CD4-positive, alpha-beta T cell treated with Interleukin-4 for 4 hours (primary cell): ENCODE measurements around the gene PAQR5.
A peak's percentile ranks its signal among the peaks of the same experiment; 100 is the strongest.

ENCODE experiments used
- DNase-seq: peaks from one replicate; pipeline ENCODE4 v3.0.0-alpha.2; 2020

Gene PAQR5

DNA sequence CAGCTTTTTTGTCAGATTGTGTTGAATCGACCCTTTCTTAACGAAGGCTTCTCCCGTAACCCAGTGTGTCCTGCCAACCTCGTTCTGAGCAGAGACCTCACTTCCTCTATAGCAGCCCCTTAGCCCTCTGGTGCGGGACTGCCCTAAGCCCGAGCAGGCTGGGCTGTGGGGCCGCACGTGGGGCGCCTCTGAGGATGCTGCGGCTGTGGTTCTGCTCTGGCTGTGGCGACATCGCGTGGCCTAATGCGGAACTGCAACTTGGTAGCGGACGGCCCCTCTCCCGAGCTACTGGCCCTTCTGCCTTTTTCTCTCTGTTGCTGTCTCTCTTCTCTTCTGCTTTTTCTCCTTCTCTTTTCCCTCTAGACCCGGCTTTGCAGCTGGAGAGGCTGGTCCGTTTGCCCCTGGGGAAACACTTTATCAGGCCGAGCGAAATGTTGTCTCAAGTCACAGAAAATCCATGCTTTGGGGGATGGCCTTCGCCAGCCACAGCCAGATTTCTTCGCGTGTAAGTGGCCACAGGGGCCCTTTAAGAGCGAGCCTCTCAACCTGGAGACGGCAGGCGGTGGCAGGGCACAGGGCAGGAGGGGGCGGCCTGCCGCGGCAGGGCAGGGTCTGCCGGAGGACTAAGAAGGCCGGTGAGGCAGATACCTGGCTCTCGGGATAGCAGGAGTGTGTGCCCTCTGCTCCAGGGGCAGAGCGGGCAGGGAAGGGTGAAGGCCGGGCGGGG lies 96.0 kb downstream of the PAQR5 start:
- DNase-seq: peak; percentile 69

DNA sequence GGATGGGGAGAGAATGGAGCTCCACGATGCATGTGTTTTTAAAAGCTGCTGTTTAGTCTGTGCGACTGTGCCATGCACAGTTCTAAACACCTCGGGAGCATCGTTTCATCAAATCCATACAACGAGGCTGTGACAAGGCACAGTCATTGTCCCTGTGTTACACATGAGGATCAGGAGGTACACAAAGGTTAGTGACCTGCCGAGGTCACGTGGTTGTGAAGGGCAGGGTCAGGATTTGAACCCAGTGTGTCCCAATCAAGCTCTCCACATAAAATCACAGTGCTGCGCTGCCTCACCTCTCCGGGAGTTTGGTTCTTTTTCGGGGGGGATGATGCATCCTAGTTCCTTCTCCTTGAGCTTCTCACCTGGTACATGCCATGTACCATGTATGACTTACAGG lies 96.7 kb downstream of the PAQR5 start:
- no peak for DNase-seq

GRCh38 chr15:69395991-69396390 lies 97.3 kb downstream of the PAQR5 start:
- DNase-seq: no peak

GRCh38 chr15:69398491-69398891 lies 99.8 kb downstream of the PAQR5 start:
- DNase-seq: no peak

DNA sequence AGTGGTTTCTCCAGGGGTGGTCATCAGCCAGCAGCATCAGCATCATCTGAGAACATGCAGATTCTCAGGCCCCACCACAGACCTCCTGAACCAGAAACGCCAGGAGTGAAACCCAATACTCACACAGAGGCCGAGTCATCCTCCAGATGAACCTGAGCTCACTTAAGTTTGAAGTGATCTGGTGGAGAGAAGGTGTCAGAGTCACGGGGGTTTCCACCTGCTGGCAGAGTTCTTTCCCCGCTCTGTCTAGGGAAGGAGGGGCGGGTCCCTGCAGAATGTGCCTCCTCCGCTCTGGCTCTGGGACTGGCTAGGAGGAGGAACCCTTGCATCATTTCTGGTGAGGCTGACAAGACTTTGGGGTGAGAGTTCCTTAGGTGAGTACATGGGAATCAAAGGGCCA lies 102.1 kb downstream of the PAQR5 start:
- DNase-seq: no peak

GRCh38 chr15:69402816-69403215 lies 104.1 kb downstream of the PAQR5 start:
- no peak for DNase-seq

- DNase-seq: no peak
Measured at GRCh38 chr15:69403594-69403993, 104.9 kb downstream of the PAQR5 start.

DNA sequence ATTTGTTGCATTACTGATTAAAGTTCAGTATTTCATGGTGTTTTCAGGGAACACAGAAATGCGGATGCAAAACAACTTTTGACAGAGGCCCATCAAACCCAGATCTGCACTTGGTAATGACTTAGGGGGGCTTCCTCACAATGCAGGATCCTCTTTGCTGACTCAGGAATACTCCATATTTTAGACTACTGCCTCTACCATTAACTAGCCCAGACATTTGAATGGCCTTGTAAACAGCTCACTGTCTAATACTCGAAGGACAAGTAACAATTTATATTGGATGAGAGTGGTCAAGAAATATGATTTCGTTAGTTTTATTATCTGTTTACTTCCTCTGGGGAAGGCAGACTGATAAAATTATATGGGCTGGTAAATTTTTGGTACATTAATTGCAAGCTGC lies 106.4 kb downstream of the PAQR5 start:
- no peak for DNase-seq

- no peak for DNase-seq
Measured at GRCh38 chr15:69407719-69408400, 109.1 kb downstream of the PAQR5 start.

- DNase-seq: no peak
Measured at GRCh38 chr15:69408841-69409240, 110.1 kb downstream of the PAQR5 start.

- no peak for DNase-seq
Measured at GRCh38 chr15:69410248-69410874, 111.6 kb downstream of the PAQR5 start.

- DNase-seq: no peak
Measured at GRCh38 chr15:69412274-69412673, 113.6 kb downstream of the PAQR5 start.

GRCh38 chr15:69412701-69413100 lies 114.0 kb downstream of the PAQR5 start:
- no peak for DNase-seq

GRCh38 chr15:69413822-69414700 lies 115.3 kb downstream of the PAQR5 start, which contains the start of gene KIF23:
Gene KIF23 (plus strand): TSS chr15:69414349. CDS start chr15:69414466, 117 bp downstream.
- peak; percentile 92 for DNase-seq

DNA sequence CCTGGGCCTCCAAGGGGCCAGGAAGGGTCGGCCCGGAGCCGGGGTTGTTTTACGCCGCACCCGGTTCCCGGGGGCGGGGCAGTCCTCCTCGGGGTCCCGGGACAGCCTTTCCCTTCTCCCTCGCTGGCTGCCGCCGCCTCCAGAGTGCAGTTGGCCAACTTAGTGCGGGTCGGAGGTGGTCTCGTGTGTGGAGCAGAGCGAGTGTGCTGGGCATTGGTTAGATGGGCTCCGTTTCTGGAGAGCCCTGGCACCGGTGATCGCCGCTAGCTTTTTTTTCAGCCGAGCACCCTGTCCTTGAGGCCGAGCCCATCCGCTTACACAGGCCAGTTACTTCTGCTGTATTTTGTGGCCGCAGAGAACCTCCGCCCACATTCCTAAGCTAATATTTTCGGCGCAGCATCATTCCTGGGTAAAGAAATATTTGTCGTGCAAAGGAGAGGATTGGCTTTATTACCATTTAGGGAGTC lies 116.0 kb downstream of the PAQR5 start:
- no peak for DNase-seq

DNA sequence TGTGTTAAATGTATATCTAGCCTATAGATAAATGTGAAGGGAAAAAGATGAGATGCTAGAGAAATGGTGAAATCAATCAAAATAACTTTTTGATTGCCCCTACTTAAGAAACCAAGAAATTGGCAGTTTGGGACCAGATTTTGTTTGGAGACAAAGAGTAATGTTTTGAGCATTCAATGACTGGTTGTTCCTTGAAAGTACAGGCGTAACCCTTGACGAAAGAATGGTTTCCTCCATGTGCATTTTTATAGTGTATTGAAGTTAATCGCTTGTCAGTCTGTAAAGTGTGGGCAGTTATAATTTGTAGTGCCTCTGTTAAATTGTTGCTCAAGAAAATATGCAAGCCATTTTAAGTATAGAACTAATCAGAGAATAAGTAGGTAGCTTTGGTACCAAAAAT lies 116.7 kb downstream of the PAQR5 start:
- DNase-seq: no peak

- no peak for DNase-seq
Measured at GRCh38 chr15:69417581-69417980, 118.9 kb downstream of the PAQR5 start.

DNA sequence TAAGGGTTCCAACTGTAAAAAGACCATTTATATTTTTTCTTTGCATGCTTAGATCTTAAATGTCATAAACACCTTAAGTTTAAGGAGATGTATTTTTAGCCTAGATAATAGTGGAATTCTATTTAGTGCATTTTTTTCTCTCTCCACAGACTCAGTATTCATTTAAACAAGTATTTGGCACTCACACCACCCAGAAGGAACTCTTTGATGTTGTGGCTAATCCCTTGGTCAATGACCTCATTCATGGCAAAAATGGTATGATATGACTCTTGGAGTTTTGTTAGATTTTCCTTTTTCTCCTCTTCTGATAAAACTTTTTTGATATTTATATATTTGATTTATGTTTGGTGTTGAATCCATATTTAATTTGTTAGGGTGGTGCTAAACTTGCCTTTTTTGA lies 122.8 kb downstream of the PAQR5 start:
- DNase-seq: no peak

DNA sequence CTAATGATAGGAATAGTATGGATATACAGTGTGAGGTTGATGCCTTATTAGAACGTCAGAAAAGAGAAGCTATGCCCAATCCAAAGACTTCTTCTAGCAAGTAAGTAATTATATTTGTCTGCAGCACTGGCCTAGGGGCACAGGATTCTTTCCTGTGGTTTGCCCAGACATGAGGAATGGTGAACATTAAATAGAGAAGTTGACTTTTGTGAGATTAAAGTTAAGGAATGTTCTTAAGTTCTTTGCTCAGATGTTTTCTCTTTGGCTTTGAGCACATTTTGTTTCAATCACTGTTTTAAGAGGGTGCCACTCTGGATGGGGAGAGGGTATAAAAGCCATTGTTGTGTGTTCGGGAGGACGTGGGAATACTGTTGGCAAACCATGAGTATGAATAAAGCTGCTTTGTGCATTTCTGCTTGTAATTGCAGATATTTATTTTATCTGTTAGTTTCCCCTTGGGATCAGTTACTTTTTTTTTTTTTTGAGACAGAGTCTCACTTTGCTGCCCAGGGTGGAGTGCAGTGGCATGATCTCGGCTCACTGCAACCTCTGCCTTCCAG lies 123.7 kb downstream of the PAQR5 start:
- no peak for DNase-seq

DNA sequence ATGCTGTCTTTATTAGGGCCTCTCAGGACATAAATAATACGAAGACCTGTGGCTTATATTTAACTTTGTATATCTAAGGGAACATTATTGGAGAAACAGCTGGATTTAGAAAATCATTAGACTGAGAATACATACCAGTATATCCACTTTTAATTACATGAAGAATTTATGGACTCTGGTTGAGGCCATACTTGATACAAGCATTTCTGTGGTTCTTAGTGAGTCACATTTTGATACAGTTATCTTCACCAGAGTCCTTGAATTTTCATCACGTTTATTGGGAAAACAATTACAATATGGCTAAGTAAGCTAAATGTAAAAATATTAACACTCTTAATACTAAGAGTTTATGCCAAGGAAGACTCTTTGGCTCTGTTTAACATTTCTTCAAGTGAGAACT lies 125.3 kb downstream of the PAQR5 start:
- no peak for DNase-seq

DNA sequence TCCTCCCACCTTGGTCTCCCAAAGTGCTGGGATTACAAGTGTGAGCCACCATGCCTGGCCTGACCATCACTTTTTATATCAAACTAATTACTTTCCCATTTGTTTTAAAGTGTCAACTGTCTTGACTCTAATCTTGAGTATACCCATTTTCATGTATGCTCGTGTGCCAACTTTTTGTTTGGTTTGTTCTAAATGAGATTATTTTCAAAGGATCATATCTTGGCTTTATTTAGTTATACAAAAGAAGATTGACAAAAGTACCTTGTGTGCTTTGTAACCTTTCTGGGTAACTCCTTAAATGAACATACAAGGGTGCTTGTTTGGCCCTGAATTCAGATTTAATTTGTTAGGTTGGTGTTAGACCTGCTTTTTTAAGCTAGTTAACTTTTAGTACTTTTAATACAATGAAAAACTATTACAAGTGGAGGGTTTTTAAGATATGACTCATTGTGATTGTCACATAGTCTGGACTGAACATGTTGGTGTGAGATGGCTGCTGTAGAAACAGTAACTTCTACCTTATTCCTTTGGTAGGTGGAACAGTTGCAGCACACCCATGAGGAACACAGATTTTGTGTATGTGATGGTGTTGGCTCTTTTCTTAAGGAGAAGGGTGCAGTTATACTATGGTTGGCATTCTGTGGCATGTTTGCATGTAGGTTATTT lies 126.2 kb downstream of the PAQR5 start:
- DNase-seq: no peak

DNA sequence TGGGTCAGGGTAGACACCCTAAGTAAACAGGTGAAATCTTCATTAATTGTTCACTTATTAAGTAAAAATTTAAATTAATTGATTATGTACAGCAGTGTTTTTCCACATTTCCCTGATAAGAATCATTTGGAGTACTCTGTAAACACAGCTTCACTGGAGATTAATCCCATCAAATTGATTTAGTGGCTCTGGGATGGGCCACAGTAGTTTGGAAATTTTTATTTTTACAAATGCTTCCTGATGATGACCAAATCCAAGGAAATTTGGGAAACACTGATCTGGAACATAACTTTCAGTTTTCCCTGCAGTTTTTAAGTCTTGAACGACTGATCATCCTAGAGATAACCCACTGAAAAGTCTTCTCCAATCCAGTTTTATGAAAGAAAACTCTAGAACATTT lies 135.1 kb downstream of the PAQR5 start:
- DNase-seq: no peak
